ENCODE results near the gene USH2A. TPM values are rescaled to one million over a fixed set of nuclear protein-coding genes. Genes with fewer than 3 reads are reported as not detected.
A peak's percentile ranks its signal among the peaks of the same experiment; 100 is the strongest.

USH2A gene
- total RNA-seq, 1 donor from 2014 or later, result 2.2 TPM

- DNase-seq (ENCODE audit: low spot score), result peak; percentile 66
Observed at GRCh38 chr1:215793180-215793579, 630.1 kb downstream of the USH2A start.

GRCh38 chr1:215792446-215792845 lies 630.8 kb downstream of the USH2A start:
- no peak for DNase-seq (ENCODE audit: low spot score)

- DNase-seq (ENCODE audit: low spot score), result no peak
Observed at GRCh38 chr1:215789981-215790380, 633.3 kb downstream of the USH2A start.

DNA sequence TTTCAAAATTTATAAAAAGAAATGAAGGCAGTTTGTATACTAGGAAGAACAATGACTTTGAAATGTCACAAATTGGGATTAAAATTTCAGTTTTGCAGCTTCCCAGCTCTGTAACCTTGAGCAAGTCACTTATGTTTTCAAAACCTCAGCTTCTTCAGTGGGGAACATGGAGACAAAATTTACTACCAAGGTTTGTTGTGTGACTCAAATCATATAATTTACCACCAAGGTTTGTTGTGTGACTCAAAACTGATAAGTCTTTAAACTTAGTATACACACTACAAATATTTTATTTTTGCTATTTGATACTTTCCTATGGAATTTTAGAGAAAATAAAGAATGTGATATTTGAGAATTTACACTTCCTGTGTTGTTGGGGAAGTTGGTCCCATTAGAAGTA lies 636.3 kb downstream of the USH2A start:
- DNase-seq (ENCODE audit: low spot score), result no peak

DNA sequence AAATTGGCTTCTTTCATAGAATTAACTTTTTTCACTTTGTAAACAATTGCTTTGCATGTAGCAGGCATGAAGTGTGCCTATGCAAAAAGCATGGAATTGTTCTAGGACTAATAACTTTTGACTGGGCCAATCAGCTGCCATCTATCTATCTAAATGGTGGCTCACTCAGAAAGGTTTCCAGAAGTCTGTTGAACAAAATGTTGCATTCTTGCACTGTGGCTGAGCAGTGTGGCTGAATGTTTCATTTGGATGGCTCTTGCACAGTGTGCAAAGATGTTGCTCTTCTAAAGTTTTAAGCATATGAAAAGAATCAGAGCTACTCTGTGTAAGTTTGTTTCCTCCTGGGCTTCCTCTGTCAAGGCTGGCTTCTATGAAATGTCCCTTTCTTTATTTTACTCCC lies 642.6 kb downstream of the USH2A start:
- no peak for DNase-seq (ENCODE audit: low spot score)

DNA sequence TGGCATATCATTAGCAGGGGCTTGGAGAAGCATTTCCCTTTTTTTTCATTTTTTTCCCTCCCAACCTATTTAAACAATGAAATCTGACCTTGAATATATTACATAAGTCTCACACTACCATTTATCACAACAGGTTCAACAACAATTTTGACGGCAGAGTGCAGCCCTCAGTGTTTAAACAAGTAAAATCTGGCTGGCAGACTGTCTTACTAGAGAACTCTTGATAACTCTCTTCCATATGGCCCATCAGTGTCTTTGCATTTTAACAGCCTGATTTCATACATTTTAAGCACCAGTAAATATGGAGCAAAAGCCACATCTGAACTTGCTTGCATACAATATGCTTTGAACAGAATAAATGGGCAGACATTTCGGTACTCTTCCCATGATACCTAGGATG lies 643.1 kb downstream of the USH2A start:
- DNase-seq (ENCODE audit: low spot score), result peak; percentile 20

GRCh38 chr1:215779729-215780128 lies 643.5 kb downstream of the USH2A start:
- DNase-seq (ENCODE audit: low spot score), result no peak

DNA sequence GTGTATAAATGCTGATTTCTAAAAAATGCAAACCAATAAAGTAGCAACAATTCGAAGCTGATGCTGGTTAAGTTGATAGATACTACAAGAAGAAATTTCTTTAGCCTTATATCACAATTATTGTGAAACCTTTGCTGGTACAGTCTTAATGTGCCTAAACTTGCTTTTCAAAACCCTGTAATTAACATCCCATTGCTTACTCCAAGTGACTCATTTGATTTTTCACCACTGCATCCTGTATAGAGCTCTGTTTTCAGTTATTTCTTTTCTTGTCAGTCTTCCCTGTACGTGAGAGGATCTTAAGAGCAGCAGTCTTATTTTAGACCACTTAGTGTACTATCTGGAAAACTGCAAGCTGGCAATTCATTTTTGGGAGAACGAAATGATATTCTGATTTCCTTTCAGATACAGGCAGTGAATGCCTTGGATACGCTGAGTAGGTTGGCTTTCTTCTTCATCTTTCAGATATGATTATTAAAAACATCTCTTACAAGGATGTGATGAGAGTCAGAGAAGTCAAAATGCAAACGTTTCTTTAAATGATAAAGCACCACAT lies 645.8 kb downstream of the USH2A start:
- DNase-seq (ENCODE audit: low spot score), result no peak

GRCh38 chr1:215776336-215776735 lies 646.9 kb downstream of the USH2A start:
- DNase-seq (ENCODE audit: low spot score), result no peak

DNA sequence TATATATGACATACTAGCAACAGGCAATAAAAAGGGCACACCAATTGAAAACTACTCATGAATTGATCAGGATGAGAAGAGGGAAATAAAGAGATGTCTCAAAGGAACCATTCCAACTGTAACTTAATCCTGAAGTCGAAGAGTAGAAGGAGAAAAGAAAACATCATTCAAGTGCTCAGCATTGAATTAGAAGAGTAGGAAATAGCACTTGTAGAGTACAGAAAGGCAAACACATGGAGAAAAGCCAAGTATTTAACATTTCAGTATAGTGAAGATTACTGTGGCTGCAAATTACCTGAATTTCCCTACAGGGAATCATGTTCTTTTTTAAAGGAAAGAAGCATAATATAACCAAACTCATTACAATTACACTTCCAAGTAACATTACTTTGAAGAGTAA lies 651.1 kb downstream of the USH2A start:
- DNase-seq (ENCODE audit: low spot score), result no peak

- DNase-seq (ENCODE audit: low spot score), result no peak
Observed at GRCh38 chr1:215768303-215768702, 654.9 kb downstream of the USH2A start.

DNA sequence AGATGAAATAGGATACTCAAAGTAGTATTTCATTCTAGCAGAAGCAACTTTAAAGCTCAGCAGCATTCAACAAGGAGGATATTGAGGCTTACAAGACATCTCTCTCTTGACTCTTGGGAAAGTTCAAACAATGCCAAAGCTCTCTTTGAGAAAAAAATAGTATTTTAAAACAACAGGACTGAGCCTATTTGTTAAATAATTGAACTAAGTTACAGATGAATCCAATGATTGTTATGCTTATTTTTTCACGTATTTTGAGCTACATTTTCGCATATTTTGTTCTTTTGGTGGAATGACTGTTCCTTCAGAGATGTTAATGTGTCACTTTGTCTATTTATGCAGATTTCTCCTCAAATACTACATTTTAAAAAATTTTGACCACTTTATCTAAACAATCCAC lies 655.5 kb downstream of the USH2A start:
- DNase-seq (ENCODE audit: low spot score), result no peak

DNA sequence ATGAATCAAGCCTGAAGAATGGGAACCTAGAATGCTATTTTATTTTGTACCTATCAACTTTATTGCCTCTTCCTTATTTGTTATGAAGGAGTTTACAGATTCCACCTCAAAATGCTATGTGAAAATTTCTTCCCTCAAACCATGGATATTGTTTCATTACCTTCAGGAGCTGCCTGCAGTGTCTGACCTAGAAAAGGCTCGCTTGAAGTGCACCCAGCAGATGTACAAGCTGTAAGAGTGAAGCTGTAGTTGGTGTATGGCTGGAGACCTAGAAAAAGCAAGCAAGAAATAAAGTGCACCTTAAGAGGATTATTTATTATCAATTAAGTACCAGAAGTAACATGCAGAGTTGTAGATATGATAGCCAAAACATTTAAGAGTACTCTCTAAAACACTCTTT lies 656.7 kb downstream of the USH2A start:
- DNase-seq (ENCODE audit: low spot score), result no peak

DNA sequence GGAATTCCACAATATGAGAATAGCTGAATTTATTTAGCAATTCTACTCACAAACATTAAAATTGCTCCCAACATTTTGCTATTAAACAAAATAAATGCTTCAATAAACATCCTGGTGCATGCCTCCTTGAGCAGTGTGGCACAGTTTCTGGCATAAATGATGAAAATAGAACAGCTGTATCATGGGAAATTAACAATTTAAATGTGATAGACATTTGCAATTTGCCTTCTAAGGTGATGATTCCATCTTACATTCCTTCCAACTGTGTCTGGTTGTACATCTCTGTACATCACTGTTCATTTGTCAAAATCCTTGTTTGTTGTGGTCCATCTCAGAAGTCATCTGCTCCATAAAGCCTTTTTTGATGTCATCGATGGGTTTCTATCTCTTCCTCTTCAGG lies 657.4 kb downstream of the USH2A start:
- no peak for DNase-seq (ENCODE audit: low spot score)

DNA sequence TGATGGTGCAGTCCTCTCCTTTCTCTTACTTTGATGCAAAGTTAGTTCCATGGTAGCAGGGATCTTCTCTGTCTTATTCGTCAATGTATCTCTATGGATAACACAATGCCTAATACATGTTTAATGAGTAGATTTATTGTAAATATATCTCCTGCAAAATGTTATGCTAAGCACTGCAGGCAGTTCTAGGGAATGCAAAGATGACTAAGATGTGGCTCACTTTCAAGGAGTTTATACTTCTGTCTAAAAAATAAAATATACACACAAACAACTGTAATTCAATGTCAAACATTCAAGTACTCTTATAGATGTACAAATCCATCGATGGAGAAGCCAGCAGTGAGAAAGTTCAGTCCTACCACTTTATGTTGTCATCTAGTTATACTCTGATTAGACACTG lies 661.8 kb downstream of the USH2A start:
- DNase-seq (ENCODE audit: low spot score), result no peak

- DNase-seq (ENCODE audit: low spot score), result no peak
Observed at GRCh38 chr1:215754112-215754511, 669.1 kb downstream of the USH2A start.

DNA sequence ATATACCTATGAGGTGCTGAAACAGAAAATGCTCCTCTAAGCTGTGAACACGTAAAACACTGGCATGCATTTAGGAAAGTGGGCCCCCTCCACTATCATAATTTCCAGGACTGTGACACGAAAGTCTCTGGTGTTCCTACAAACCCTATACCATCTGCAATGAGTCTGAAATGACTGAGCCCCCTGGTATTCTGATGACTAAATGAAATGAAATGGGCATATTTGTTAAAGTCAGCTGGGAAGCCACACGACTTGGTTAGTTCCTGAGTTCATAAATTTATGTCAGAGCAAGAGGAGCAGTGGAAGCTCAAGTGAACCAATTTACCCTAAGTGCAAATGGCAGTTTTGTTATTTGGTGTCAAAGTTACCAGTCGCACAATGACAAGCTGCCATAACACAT lies 673.8 kb downstream of the USH2A start:
- no peak for DNase-seq (ENCODE audit: low spot score)

DNA sequence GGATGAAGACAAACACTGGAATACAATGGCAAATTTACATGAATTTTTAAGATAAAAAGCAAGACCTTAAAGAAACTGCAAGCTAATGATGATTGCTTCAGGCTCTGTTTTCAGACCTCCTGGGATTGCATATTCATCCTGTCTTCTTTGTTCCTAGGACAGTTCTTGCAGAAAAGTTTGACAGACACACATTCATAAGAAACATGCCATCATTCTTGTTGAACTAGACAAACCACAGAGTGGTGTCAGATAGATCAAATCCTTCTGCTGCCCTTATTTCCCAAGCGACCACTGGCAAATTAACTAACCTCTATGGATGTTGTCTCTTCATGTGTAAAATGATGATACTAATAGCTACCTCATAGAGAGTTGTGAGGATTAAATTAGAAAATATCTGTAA lies 674.8 kb downstream of the USH2A start:
- no peak for DNase-seq (ENCODE audit: low spot score)

DNA sequence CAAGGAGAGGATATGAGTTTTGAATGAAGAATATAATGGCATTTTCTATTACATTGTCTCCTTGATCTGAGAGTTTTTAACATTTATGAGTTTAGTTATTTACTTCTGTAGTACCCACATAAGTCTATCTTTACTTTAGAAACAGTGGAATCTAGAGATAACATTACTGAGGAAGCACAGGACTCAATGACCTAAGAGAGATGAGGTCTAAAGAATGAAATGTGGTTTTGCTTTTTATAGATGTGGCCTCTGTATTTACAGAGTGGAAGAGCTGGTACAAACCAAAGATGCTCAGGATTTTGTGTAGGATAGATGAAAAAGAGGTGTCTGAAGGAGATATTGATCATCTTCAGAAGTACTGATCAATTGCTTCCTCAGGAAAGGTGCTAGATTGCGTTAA lies 678.8 kb downstream of the USH2A start:
- no peak for DNase-seq (ENCODE audit: low spot score)

GRCh38 chr1:215739025-215739424 lies 684.2 kb downstream of the USH2A start:
- no peak for DNase-seq (ENCODE audit: low spot score)

- DNase-seq (ENCODE audit: low spot score), result no peak
Observed at GRCh38 chr1:215731699-215732098, 691.5 kb downstream of the USH2A start.

- DNase-seq (ENCODE audit: low spot score), result no peak
Observed at GRCh38 chr1:215730600-215730999, 692.6 kb downstream of the USH2A start.

GRCh38 chr1:215728169-215728568 lies 695.1 kb downstream of the USH2A start:
- DNase-seq (ENCODE audit: low spot score), result peak; percentile 33

DNA sequence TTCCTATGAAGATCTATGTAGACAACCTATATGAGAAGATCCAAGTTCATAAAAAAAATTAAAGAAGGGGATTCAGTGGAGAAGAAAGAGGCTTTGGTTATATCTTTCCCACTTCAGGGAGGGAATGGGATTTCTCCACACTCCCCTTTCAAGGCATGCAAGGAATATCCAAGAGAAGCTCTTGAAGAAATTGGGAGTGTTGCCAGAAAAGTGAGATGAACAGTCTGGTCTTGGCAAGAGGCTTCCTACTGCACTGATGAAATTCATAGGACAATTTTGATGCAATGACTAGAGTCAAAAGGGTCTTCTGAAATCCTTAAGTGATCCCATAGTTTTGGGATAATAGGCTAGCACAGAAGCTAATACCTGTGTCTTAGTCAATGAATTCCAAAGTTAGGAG lies 703.1 kb downstream of the USH2A start:
- DNase-seq (ENCODE audit: low spot score), result peak; percentile 7

Measured in umbilical cord (tissue), 2 donors.